ENCODE data around the gene KRT6B.

- no peak for TF ChIP-seq CTCF (IDR thresholded peaks at IDR 0.05)
- no peak for TF ChIP-seq POLR2AphosphoS5 (IDR thresholded peaks at IDR 0.05)
These were observed 3.9 kb upstream of the KRT6B start for GRCh38 chr12:52455821-52456220.

Data from sigmoid colon (tissue), 4 donors.